ENCODE results near the gene FGD4. TPM values are rescaled to one million over a fixed set of nuclear protein-coding genes. Genes with fewer than 3 reads are reported as not detected.

Gene FGD4
- total RNA-seq, 1 experiment from 2014 or later = 54.3 TPM

DNA sequence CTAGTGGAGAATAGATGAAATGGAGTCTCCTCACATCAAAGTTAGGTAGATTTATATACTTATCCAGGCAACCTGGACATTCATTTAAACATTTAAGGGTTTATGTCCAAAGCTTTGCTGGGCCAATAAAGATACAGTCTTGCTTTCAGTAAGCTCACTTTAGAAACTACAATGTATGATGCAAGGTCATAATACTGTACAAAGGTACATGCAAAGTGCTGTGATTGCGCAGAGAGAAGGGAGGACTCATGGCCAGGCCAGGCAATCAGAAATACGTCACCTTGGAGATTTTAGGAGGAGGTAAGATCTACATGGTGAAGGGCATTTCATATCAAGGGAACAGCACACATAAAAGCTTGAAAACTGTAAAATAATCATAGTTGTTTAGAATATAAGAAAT, 113.6 kb downstream of the FGD4 start:
- H3K9me3 Mint-ChIP-seq = no peaks in the 10 kb centered on the region
- Histone ChIP-seq H2BK5ac (ENCODE audit: insufficient read length, low read length) (no peak overlapping the region), H3K4ac (ENCODE audit: low read depth, low read length) (no peak overlapping the region), H3K18ac (ENCODE audit: insufficient read length, low read depth, low read length) (no peak overlapping the region), H3K27ac (ENCODE audit: insufficient read length, low read depth, low read length) (no peak overlapping the region), H3K9ac (ENCODE audit: extremely low read depth, insufficient read length, low read length) (no peak overlapping the region), H3T11ph (ENCODE audit: low read length) (no peak overlapping the region), H3K79me2 (ENCODE audit: insufficient read depth, low read length) (peaks cover 5% of the 10 kb centered on the region; the same call in 1 of the 2 replicates), H4K5ac (ENCODE audit: insufficient read length, low read depth, low read length) (no peak overlapping the region), H2BK15ac (ENCODE audit: low read depth, low read length) (no peak overlapping the region), H2AK5ac (ENCODE audit: insufficient read length, low read length) (no peak overlapping the region), H3K4me1 (ENCODE audit: insufficient read depth, low read length) (peaks cover 2% of the 10 kb centered on the region; the same call in 1 of the 2 replicates), H2BK12ac (ENCODE audit: insufficient read length, low read depth, low read length) (no peak overlapping the region), H2BK20ac (ENCODE audit: low read depth, low read length, poor library complexity, severe bottlenecking) (no peak overlapping the region), H2BK120ac (ENCODE audit: low read depth, low read length, poor library complexity, severe bottlenecking) (no peak overlapping the region), H4K20me1 (ENCODE audit: control insufficient read depth, insufficient read depth, insufficient read length) (no peaks in the 10 kb centered on the region), H4K8ac (replicated peaks; ENCODE audit: insufficient read length, low read depth, low read length) (no peak overlapping the region), H2AFZ (ENCODE audit: low read length) (no peak overlapping the region), H3K9me3 (ENCODE audit: control insufficient read depth, low read depth, low read length) (no peaks in the 10 kb centered on the region), H3K27me3 (ENCODE audit: insufficient read depth, low read length) (no peaks in the 10 kb centered on the region), H3K23me2 (ENCODE audit: insufficient read length, low read depth, low read length, poor library complexity, severe bottlenecking) (no peaks in the 10 kb centered on the region), H3K56ac (ENCODE audit: insufficient read length, low read depth, low read length) (no peak overlapping the region), H4K91ac (ENCODE audit: insufficient read length, low read depth, low read length) (no peak overlapping the region), H3K4me2 (ENCODE audit: insufficient read depth, insufficient read length, low read length) (no peak overlapping the region), H3K79me1 (ENCODE audit: insufficient read depth, low read depth, low read length, poor library complexity, severe bottlenecking) (peaks cover 4% of the 10 kb centered on the region), H3K14ac (ENCODE audit: insufficient read depth, low read length) (no peak overlapping the region), H3K23ac (ENCODE audit: insufficient read length, low read depth, low read length) (no peak overlapping the region)
- no peak overlapping the region for H3K4me3 Mint-ChIP-seq
- H3K36me3 Mint-ChIP-seq (ENCODE audit: insufficient read depth in 1 of 3, low read depth in 3 of 3) = peaks cover 0 to 1% (median 0%) of the 10 kb centered on the region in 3 experiments; a peak in 2 of 7 replicates
- no CpG with 5 or more reads among the region's 2 CpGs for WGBS (ENCODE audit: extremely low coverage, insufficient read length, low lambda C conversion rate)
- H3K27ac Mint-ChIP-seq = no peak overlapping the region; a peak in 2 of 7 replicates
- TF ChIP-seq, protein P1, sequence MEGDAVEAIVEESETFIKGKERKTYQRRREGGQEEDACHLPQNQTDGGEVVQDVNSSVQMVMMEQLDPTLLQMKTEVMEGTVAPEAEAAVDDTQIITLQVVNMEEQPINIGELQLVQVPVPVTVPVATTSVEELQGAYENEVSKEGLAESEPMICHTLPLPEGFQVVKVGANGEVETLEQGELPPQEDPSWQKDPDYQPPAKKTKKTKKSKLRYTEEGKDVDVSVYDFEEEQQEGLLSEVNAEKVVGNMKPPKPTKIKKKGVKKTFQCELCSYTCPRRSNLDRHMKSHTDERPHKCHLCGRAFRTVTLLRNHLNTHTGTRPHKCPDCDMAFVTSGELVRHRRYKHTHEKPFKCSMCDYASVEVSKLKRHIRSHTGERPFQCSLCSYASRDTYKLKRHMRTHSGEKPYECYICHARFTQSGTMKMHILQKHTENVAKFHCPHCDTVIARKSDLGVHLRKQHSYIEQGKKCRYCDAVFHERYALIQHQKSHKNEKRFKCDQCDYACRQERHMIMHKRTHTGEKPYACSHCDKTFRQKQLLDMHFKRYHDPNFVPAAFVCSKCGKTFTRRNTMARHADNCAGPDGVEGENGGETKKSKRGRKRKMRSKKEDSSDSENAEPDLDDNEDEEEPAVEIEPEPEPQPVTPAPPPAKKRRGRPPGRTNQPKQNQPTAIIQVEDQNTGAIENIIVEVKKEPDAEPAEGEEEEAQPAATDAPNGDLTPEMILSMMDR (conservative IDR thresholded peaks at IDR 0.05) = no peak
- DNase-seq = no peak
- H3K27me3 Mint-ChIP-seq (ENCODE audit: low read depth) = no peaks in the 10 kb centered on the region
- H3K4me1 Mint-ChIP-seq = peaks cover 34 to 41% of the 10 kb centered on the region in 2 experiments
